ENCODE data around the gene MAD1L1.

Gene MAD1L1

GRCh38 chr7:1769286-1770200 is 463.2 kb downstream of the MAD1L1 start:
- H3K4me3 ChIP-seq (ENCODE audit: low read length), result no peak overlapping the region
- no peak for TF ChIP-seq CTCF (conservative IDR thresholded peaks at IDR 0.05; ENCODE audit: low read length)
- DNase-seq (ENCODE audit: low read depth), result no peak

- no peak overlapping the region for H3K4me3 ChIP-seq (ENCODE audit: low read length)
- DNase-seq (ENCODE audit: low read depth), result no peak
- no peak for TF ChIP-seq CTCF (conservative IDR thresholded peaks at IDR 0.05; ENCODE audit: low read length)
Observed at GRCh38 chr7:1768832-1769231, 463.9 kb downstream of the MAD1L1 start.

- no peak overlapping the region for H3K4me3 ChIP-seq (ENCODE audit: low read length)
- DNase-seq (ENCODE audit: low read depth), result no peak
- no peak for TF ChIP-seq CTCF (conservative IDR thresholded peaks at IDR 0.05; ENCODE audit: low read length)
Observed at GRCh38 chr7:1767524-1767923, 465.2 kb downstream of the MAD1L1 start.
